GM23248 (cell line): ENCODE measurements around the gene EXOC3L2.

Experiments used
- EZH2 ChIP-seq: fragments of 200-600 bp; sonication (generic); IDR thresholded peaks from 2 replicates; pipeline ENCODE4 v1.6.1; 2018; ENCODE audit warnings: antibody characterized with exemption, mild to moderate bottlenecking; ENCODE audit not compliant: insufficient read depth, poor library complexity, severe bottlenecking
- EZH2phosphoT487 ChIP-seq: fragments of 200-600 bp; sonication (generic); IDR thresholded peaks from 2 replicates; pipeline ENCODE4 v1.6.1; 2018; ENCODE audit warnings: antibody characterized with exemption, moderate library complexity, mild to moderate bottlenecking, low read depth; ENCODE audit not compliant: insufficient read depth

DNA sequence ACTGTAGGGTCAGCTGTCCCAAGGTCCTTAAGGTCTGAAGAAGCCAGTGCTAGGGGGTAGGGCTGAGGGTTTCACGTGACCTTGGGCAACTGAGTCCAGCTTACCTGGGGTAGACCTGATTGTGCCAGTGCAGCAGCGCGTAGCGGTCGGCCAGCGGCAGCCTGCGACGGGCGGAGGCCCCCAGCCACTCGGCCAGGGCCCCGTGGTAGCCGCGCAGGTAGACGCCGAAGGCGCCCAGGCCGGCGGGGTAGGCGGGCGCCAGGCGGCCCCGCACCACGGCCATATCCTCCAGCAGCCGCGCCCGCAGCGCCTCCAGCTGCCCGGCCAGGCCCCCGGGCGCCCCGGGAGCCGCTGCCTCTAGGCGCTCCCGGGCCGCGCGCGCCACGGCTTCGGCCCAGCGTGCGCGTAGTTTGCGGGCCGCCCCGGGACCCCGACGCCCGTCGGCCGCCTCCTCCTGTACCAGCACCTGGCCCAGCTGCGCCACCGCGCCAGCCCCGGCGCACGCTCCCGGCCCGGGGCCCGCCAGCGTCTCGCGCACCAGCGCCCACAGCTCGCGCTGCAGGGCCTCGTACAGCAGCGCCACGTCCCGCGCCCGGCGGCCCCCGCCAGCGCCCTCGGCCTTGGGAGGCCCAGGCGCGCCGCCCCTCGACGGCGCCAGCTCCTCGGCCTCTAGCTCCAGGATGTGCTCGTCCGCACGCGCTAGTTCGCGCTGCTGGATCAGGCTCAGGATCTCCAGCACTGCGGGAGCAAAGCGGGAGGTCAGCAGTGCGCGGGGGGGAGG lies 10.9 kb downstream of the EXOC3L2 start:
- TF ChIP-seq EZH2 (no peak), EZH2phosphoT487 (no peak)
